ENCODE measurements around the gene RBBP4.
"Not testable (repeated sequence)": the region's sequence is repeated elsewhere in the genome, so short reads cannot be mapped to it uniquely, and the experiment has no call there.

The RBBP4 gene

GRCh38 chr1:32695098-32695904, 44.3 kb downstream of the RBBP4 start:
- DNase-seq, result no peak

GRCh38 chr1:32696041-32696440, 45.0 kb downstream of the RBBP4 start:
- DNase-seq, result no peak

- DNase-seq, result not testable (repeated sequence)
These were observed 46.0 kb downstream of the RBBP4 start for GRCh38 chr1:32696996-32697395.

DNA sequence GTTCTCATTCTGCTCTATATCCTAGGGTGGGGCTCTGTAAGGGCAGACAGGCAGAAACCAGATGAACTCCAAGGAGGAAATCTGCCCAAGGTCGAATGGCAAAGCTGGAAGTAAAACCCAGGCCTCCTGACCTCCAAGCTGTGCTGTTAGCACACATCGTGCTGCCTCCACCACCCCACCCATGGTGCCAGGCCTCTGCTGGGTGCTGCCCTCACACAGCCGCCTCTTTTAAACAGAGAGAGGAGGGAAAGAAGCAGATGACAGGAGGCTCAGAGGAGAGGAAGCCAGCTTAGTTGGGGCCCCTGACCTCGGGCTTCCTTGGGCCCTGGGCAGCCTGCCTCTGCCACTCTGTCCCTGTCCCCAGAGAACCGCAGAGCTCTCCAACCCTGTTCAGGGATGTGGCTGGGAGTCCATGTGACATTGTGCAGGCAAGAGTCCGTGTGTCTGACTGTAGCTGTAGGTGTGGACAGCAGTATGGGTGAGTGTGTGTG, 50.5 kb downstream of the RBBP4 start:
- no peak for DNase-seq

GRCh38 chr1:32701951-32702598, 51.1 kb downstream of the RBBP4 start:
- peak; percentile 23 for DNase-seq

DNA sequence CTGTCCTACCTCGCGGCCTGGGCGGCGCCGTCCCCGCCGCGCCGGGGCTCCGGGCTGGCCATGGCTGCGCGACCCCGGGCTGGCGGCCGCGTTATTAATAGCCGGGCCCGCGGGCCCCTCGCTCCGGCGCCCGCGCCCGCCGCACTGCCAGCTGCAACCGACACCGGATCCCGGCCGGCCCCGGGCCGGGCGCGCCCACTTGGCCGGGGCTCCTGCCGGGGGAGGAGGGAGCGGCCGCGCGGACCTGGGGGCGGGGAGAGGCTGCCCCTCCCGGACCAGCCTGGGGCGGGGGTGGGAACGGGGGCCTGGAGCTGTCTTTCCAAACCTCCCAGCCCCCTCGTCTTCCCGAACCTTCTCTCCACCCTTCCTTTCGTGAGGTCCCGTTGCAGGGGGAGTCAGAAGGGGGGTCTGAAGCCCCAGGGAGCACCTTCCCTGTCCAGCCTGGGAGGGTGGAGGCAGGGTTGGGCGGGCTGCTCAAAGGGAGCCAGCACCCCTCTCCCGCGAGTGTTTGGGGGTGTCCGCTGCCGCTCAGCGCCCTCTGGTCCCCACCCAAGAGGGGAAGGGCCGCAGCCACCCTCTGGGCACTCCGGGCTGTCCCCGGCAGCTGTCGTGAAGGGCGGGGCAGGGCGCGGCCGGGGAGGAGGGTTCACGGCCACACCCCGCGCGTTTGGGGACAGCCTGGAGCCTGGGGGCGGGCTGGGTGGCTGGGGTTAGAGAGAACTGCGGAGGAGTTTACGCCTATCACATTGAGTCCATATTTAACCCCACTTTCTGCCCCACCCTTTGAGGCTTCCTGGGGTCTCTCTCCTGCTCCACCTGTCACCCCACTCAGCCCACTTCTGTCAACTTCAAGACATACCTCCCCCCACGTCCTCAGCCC, 51.8 kb downstream of the RBBP4 start, which contains the start of gene SYNC:
TSS of gene SYNC (minus strand) at position 172 of the 880 bp plus-strand sequence. CDS start at position 62, 110 bp downstream.
- DNase-seq, result no peak

GRCh38 chr1:32703479-32704291, 52.7 kb downstream of the RBBP4 start:
- no peak for DNase-seq

GRCh38 chr1:32705516-32705915, 54.5 kb downstream of the RBBP4 start:
- no peak for DNase-seq

DNA sequence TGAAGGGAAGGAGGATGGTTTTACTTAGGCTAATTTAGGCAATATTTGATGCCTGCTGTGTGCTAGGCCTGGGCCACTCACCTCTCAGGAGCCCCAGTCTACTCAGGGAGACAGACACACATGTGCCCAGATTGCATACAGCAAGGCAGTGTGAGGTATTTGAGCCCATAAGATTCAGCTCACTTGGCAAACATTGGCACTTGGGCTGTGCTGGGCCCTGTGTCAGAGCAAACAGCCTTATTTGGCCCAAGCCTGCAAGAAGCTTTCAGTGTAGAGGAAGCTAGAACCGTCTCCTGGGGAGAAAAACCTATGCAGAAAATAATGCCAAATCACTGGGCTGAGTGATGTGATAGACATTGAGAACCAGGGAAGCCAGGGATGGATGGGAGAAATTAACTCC, 55.5 kb downstream of the RBBP4 start:
- DNase-seq, result no peak

DNA sequence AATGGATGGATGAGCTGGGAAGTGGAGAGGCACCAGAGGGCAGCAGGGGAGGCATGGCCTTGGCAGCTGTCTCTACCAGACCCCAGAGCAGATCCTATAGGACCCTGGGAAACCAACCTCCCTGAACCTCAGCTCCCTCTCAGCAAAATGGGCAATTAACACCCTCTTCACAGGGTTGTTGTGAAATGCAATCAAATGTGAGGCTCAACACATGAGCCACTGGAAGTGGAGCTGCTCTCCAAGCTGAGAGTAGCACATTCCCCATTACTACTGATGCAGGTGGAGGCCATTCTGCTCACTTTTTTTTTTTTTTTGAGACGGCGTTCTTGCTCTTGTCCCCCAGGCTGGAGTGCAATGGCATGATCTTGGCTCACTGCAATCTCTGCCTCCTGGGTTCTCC, 58.1 kb downstream of the RBBP4 start:
- peak; percentile 33 for DNase-seq

DNA sequence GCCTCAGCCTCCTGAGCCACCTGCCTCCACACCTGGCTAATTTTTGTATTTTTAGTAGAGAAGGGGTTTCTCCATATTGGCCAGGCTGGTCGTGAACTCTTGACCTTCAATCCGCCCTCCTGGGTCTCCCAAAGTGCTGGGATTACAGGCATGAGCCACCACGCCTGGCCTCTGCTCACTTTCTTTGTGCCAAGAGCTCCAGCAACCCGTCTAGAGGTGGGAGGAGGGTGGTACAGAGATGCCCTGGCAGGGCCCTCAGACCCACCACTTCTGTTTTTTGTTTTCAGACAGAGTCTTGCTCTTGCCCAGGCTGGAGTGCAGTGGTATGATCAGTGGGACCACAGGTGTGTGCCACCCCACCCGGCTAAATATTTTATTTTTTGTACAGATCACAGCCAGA, 58.5 kb downstream of the RBBP4 start:
- no peak for DNase-seq

GRCh38 chr1:32711221-32711620, 60.2 kb downstream of the RBBP4 start:
- DNase-seq, result not testable (repeated sequence)

GRCh38 chr1:32713081-32713480, 62.1 kb downstream of the RBBP4 start:
- DNase-seq, result no peak

- DNase-seq, result no peak
These were observed 63.3 kb downstream of the RBBP4 start for GRCh38 chr1:32714277-32714676.

GRCh38 chr1:32715901-32716311, 64.9 kb downstream of the RBBP4 start:
- DNase-seq, result no peak

DNA sequence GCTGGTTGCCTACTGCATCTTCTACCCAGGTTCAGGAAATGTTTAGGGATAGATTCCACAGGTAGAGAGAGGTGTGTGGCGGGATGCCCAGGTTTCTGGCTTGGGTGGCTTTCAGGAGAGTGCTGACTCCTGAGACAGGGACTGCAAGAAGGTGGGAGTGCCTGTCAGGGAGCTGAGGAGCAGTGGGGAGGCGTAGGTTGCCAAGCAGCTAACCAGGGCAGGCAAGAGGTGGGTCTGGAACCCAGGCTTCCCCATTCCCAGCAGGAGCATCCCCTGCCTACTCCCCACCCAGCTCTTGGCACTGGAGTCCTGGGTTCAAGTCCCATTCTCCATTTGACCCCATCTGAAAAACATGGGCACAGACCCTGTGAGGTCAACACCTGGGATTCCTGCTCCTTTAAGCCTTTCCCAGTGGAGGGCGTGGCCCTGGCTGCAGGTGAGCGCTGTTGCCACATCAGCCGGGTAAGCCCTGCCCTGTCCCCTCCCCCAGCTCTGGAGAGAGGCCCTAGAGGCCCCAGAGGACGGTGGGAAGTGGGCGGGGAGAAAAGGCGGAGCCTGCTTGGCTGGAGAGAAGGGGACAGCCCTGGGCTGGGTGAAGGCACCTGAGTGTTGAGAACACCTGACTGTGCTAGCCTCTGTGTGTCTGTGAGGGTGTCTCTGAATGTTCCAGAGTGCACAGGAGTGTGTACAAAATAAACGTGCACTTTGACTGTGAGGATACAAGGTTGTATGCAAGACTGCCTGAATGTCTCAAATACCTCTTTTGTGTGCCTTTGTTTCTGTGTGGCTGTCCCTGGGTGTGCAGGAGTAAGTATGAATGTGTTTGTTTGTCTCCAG, 65.5 kb downstream of the RBBP4 start:
- peak; percentile 58 for DNase-seq

GRCh38 chr1:32717503-32717902, 66.5 kb downstream of the RBBP4 start:
- no peak for DNase-seq

- no peak for DNase-seq
These were observed 67.0 kb downstream of the RBBP4 start for GRCh38 chr1:32718036-32718435.

- DNase-seq, result no peak
These were observed 67.5 kb downstream of the RBBP4 start for GRCh38 chr1:32718527-32718926.

- DNase-seq, result no peak
These were observed 68.8 kb downstream of the RBBP4 start for GRCh38 chr1:32719681-32720275.
